HG02763 (cell line): ENCODE results near the gene SMC4.

Experiments
- ATAC-seq: cut with Tn5 transposase; IDR thresholded peaks from one replicate; pipeline ENCODE4 v1.9.1; 2021; ENCODE audit warnings: mild to moderate bottlenecking, moderate library complexity; ENCODE audit not compliant: unreplicated experiment

The SMC4 gene

GRCh38 chr3:160473978-160474377 lies 74.5 kb downstream of the SMC4 start:
- ATAC-seq = no peak

GRCh38 chr3:160474416-160474838 lies 75.0 kb downstream of the SMC4 start:
- ATAC-seq = no peak

- no peak for ATAC-seq
Measured at GRCh38 chr3:160475153-160475552, 75.7 kb downstream of the SMC4 start.

- no peak for ATAC-seq
Measured at GRCh38 chr3:160475884-160476283, 76.4 kb downstream of the SMC4 start.

GRCh38 chr3:160477750-160478149 lies 78.3 kb downstream of the SMC4 start:
- ATAC-seq = no peak

- ATAC-seq = no peak
Measured at GRCh38 chr3:160478338-160478737, 78.9 kb downstream of the SMC4 start.

GRCh38 chr3:160479376-160479775 lies 79.9 kb downstream of the SMC4 start:
- no peak for ATAC-seq

- ATAC-seq = no peak
Measured at GRCh38 chr3:160480931-160481330, 81.5 kb downstream of the SMC4 start.

GRCh38 chr3:160481856-160482255 lies 82.4 kb downstream of the SMC4 start:
- ATAC-seq = no peak

- no peak for ATAC-seq
Measured at GRCh38 chr3:160482796-160483195, 83.3 kb downstream of the SMC4 start.
